SKM-1 (cell line): Measurements from ENCODE around the gene FOSL2.

Experiments used
- DNase-seq: peaks from one replicate; lab custom pipeline; 2025; ENCODE audit not compliant: unreplicated experiment; lab: John Stamatoyannopoulos, UW

FOSL2 gene

DNA sequence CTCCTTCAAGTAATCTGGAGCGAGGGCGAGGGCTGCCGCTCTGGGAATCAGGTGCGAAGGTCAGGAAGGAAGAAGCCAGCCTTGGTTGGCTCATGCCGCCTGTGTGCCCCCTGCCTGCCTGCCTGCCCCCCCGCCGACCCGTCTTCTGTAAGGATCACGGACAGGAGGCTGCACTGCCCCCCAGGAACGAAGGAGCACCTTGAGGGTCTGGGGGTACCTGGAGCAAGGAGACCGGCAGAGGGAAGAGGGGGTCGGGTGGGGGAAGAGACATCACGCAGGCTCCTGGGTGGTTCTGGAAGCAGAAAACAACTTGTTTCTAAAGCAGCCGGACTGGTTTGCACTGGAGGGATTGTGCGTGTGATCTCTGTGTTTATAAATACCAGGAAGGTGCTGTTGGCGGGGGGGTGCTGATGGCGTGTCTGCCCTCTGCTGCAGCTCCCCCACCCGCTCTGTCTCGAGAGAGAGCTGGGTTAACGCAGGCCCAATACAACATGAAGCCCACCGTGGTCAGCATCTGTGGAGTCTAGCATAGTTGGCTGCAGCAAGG is 1.7 kb downstream of the FOSL2 start:
- no peak for DNase-seq

DNA sequence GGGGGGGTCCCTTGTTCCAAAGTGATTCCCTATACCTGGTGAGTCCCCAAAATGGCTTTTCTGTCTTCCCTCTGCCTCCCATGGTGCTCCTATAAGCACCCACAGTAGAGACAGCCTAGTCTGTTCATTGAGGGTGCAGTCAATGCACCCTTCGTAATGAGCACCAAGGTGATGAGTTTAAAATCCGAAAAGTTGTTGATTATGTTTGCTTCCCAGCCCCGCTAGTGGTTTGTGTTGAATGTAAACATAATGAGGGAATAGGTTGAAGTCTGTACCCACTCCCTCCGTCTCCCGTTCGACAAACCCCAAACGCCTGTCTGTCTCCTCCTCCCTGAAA is 2.3 kb downstream of the FOSL2 start:
- DNase-seq: no peak

- peak; percentile 81 for DNase-seq
These were observed 2.8 kb downstream of the FOSL2 start for GRCh38 chr2:28395334-28396061.

DNA sequence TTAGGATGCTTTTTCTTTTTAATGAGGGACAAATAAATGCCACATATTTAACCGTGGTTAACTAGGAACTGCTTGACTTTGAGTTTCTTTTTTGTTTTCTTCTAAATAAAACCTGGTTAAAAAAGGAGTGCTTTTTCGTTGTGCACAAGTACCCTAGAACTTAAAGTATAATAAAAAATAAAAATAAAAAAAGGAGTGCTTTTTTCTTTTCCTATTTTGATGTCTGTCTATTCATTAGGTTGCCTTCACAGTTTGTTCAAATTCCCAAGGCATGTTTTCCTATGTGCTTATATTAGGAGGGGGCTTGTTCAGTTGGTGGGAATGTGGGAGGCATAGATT is 4.4 kb downstream of the FOSL2 start:
- no peak for DNase-seq

- no peak for DNase-seq
These were observed 5.6 kb downstream of the FOSL2 start for GRCh38 chr2:28398101-28398834.

GRCh38 chr2:28399289-28399688 is 6.6 kb downstream of the FOSL2 start:
- no peak for DNase-seq

DNA sequence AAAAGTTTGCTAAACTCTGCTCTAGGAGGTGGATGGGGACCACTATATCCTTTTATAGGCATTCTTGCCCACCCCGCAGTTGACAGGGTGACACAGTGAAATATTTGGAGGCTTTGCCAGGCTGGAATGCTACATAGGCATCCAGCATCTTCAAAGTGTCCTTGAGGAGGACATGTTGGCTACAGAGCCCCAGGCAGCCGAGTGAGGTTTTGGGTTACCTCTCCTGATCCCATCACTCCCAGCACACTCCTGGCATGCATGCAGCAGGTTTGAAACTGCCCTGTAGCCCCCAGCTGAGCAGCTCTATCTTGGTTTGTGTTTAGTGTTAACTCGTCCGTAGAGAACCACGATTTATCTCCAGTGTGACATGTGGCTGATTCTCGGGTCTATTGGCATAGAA is 7.3 kb downstream of the FOSL2 start:
- DNase-seq: no peak

DNA sequence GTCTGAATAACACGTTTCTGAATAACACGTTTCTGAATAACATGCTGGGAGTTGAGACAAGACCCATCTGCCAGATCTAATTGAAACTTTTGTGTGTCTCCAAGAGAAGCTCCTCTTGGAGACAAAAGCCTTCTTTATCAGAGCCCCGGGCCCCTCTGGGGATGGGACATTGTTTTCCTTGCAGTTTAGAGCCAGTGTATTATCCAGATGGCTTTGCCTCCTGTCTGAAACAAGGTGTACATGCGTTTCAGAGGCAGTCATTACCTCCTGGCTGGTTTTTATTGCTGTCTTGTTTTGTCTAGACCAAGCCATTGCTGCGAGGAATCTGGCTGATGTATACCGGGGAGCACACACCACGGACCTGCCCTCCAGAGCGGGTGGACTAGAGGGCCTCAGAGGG is 7.8 kb downstream of the FOSL2 start:
- no peak for DNase-seq

DNA sequence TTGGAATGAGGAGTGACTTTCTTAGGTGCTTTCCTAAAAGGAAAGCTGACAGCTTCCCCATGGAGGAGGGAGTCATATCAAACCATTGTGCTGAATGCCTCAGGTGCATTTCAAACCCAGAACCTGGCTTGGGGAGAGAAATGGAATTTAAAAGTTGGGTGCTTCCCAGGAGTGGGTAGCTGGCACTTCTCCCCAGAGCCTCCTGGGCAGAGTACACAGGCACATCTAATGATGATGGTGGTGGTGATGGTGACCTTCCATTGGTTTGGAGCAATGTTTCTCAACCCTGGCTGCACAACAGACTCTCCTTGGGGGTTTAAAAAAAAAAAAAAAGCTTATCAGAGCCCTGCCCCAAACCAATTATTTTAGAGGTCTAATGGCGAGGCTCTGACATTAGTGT is 8.3 kb downstream of the FOSL2 start:
- no peak for DNase-seq

- DNase-seq: no peak
These were observed 8.8 kb downstream of the FOSL2 start for GRCh38 chr2:28401411-28401810.

DNA sequence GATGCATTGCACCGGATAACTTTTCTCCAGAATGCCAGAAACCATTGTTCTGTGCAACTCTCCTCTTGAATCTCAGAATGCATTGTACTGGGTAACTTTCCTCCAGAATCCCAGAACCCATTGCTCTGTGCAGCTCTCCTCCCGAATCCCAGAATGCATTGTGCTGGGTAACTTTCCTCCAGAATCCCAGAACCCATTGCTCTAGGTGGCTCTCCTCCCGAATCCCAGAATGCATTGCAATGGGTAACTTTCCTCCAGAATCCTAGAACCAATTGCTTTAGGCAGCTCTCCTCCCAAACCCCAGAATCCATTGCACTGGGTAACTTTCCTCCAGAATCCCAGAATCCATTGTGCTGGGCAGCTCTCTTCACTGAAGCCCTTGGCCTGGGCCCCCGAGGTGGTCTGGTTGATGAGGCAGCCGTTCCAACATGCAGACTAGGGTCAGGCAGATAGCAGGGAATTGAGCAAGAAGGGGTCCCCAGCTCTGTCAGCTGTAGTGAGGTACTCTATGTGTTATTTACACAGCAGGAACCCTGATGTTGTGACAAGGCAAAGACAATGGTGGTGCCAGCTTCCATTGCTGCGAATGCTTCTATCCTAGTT is 9.4 kb downstream of the FOSL2 start:
- no peak for DNase-seq

DNA sequence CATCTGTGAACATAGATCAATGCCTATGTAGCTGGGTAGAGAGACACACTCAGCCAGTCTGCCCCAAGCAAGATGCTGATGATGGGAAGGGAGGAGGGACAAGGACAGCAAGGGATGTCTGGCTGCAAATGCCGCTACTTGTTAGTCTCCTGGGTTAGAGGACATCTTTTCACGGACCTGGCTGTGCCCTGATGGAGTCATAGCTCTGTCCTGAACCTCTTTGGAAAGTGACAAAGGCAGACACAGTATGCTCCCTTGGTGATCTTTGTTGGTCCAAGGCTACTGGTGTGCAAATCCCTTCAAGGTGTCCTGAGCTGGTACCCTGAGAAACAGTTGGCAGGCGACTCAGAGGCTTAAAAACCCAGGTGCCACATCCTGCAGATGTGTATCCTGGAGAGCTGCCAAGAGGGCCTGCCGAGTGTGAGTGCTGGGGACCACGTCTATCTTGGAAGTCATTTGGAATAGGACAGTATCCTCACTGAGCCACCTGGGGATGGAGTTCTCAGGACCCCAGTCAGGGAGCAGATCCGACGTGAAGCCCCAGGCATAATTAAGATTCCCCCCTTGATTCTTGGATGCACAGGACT is 10.8 kb downstream of the FOSL2 start:
- DNase-seq: no peak

- no peak for DNase-seq
These were observed 11.4 kb downstream of the FOSL2 start for GRCh38 chr2:28404086-28404485.

DNA sequence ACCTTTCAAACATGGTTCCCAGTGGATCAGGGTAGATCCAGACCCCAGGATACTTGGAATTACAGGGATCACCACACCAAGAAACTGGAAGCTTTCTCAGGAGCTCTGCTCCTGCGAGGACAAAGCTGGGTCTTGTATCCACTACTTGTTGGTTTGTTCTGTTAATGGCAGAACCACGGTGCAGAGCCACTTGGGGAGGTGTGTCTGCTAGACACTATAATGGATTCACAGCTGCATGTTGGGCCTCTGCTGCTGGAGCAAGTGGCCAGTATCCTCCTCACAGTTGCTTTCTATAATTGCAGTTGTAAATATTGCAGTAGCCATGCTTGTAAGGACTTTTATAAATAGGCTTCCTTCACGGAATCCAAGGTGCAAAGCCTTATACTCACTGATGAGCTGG is 12.9 kb downstream of the FOSL2 start:
- no peak for DNase-seq

DNA sequence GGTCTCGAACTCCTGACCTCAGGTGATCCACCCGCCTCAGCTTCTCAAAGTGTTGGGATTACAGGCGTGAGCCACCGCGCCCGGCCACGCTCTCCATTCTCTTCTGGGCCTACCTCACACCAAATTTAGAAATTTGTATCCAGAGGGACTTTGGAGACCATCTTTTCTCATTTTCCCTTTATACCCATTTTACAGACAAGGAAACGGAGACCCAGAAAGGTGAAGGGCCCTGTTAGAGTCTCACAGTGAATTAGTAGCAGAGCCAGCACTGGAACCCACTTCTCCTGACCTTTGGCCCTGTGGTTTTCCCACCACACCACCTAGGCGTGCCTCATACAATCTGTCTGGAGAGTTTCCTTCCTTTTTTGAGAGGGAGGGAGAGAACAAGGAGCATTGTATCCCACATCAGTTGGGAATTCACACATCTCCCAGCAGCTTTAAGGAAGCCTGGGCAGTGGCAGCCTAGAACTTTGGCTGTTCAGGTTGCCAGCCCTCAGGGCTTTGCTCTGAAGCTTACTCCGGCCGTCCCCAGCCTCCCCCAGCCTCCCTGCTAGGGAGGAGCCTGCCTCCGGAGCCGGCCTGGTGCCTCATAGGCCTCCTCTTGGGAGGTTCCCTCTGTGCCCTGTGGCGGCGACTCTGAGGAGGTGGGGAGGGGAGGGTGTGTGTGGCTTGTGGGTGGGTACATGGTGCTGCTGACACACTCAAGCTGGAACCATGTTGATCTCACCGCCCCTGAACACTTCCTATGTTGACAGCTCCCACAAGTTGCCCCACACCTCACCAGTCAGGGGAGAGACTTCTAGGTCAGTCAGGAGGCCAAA is 13.8 kb downstream of the FOSL2 start:
- peak; percentile 84 for DNase-seq

DNA sequence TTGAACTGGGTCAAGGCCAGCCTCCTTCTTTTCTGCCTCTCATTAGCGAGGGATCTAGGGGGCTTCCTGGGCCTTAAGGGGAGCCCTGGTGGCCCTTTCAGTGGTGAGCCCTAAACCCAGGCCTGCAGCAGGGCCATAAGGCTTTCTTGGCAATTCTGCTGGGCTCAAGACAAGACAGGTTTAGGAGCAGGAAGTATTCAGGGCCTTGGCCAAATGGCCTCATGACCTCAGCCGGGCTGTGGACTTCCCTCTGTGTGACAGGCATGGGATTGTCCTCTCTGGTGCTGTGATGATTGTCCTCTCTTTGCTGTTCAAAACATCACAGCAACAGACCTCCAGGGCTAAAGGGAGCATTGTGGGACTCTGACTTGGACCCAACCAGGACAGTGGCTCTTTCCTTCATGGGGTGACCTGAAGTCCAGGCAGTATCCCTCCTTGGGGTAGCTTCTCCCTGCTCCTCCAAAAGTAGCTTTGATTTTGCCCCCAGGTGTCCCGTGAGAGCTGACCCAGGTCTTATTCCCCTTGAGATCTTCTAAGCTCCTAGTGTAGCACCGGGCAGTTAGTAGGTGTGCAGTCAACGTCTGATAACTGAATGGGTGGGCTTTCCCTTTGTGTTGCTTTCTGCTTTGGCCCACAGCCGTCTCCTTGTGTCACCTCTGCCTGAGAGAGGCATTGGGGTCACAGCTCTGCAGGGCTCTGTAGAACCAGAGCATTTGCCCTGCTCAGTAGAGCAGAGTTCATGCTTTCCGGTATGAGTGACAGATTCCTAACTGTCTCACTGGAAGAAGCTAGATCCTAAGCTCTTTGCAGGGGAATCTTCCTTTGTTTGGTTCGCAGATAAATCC is 14.7 kb downstream of the FOSL2 start:
- no peak for DNase-seq

GRCh38 chr2:28407976-28408690 is 15.5 kb downstream of the FOSL2 start:
- no peak for DNase-seq

DNA sequence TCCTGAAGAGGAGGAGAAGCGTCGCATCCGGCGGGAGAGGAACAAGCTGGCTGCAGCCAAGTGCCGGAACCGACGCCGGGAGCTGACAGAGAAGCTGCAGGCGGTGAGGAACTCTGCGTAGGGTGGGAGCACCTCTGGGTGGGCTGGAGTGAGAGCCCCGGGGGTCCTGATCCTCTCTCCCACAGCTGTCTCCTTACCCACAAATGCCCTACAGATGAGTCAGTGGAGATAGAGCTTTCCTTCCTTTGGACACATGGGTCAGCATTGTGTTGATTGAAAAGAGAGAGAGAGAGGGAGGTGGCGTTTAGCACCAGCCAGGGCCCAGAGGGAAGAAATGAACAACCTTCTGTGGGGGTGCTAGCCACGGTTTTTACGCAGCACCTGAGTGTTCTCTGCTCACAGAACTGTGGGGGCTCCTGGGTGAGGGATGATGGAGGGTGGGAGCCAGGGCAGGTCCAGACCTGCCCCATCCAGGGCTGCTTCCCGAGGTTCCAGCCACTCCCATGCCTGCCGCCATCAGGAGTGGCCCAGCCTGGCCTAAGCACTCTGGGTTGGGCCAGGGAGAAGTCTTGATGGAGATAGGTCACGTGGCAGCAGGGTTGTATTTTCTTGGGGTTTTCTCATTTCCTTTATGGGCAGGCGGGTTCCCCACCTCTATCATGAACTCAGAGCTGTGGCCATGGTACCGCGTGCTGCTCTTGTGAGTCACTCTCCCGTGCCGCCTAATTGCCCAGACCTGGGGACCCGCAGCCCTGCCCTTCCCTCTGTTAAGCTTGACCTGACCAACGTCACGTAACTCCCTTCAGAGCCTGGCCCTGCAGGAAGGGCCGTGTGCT is 16.3 kb downstream of the FOSL2 start:
- no peak for DNase-seq
